ENCODE results near the gene SLPI. TPM values are rescaled to one million over a fixed set of nuclear protein-coding genes. Genes with fewer than 3 reads are reported as not detected.

The SLPI gene
- not detected for polyA plus RNA-seq (ENCODE audit: insufficient read length)

- no peak for DNase-seq
These were observed at the start of gene SLPI for GRCh38 chr20:45254383-45255262. SLPI (minus strand) TSS chr20:45254564; CDS start chr20:45254543, 21 bp downstream.

- no peak for DNase-seq
These were observed 49.5 kb upstream of the SLPI start for GRCh38 chr20:45303586-45304463.

- DNase-seq = no peak
These were observed 47.5 kb upstream of the SLPI start for GRCh38 chr20:45301824-45302271.

- DNase-seq = no peak
These were observed 46.6 kb upstream of the SLPI start for GRCh38 chr20:45300961-45301360.

- no peak for DNase-seq
These were observed 45.4 kb upstream of the SLPI start for GRCh38 chr20:45299786-45300185.

GRCh38 chr20:45297786-45298497 is 43.6 kb upstream of the SLPI start:
- DNase-seq = no peak

- no peak for DNase-seq
These were observed 40.3 kb upstream of the SLPI start for GRCh38 chr20:45294659-45295058.

GRCh38 chr20:45294003-45294368 is 39.6 kb upstream of the SLPI start:
- DNase-seq = no peak

- DNase-seq = peak; percentile 57
These were observed 39.0 kb upstream of the SLPI start for GRCh38 chr20:45293041-45294002.

GRCh38 chr20:45292343-45292742 is 38.0 kb upstream of the SLPI start:
- no peak for DNase-seq

- DNase-seq = no peak
These were observed 37.2 kb upstream of the SLPI start for GRCh38 chr20:45291526-45291925.

GRCh38 chr20:45290677-45291355 is 36.5 kb upstream of the SLPI start:
- DNase-seq = peak; percentile 48

GRCh38 chr20:45289942-45290676 is 35.7 kb upstream of the SLPI start:
- DNase-seq = no peak

GRCh38 chr20:45288860-45289259 is 34.5 kb upstream of the SLPI start:
- DNase-seq = no peak

- DNase-seq = no peak
These were observed 34.0 kb upstream of the SLPI start for GRCh38 chr20:45288376-45288775.

GRCh38 chr20:45283551-45284057 is 29.2 kb upstream of the SLPI start:
- DNase-seq = no peak

GRCh38 chr20:45282700-45283550 is 28.6 kb upstream of the SLPI start:
- no peak for DNase-seq

GRCh38 chr20:45279992-45280391 is 25.6 kb upstream of the SLPI start:
- DNase-seq = no peak

- no peak for DNase-seq
These were observed 21.0 kb upstream of the SLPI start for GRCh38 chr20:45275338-45275737.

Data from hindlimb muscle (tissue), 1 donor.